ENCODE measurements around the gene MIR17HG. TPM values are rescaled to one million over a fixed set of nuclear protein-coding genes. Genes with fewer than 3 reads are reported as not detected.
"Not testable (repeated sequence)": the region's sequence is repeated elsewhere in the genome, so short reads cannot be mapped to it uniquely, and the experiment has no call there.

The MIR17HG gene
- total RNA-seq, 1 donor from 2014 or later, result 0.82 TPM

GRCh38 chr13:91351123-91351522, 3.6 kb downstream of the MIR17HG start:
- TF ChIP-seq CTCF (IDR thresholded peaks at IDR 0.05), result no peak
- Mint-ChIP-seq H3K4me1 (ENCODE audit: low read depth) (peaks cover 64% of the 10 kb centered on the region), H3K36me3 (ENCODE audit: low read depth) (peaks cover 19% of the 10 kb centered on the region), H3K4me3 (ENCODE audit: unreplicated experiment) (no peak overlapping the region), H3K27ac (ENCODE audit: unreplicated experiment) (no peak overlapping the region), H3K27me3 (ENCODE audit: low read depth) (no peaks in the 10 kb centered on the region), H3K9me3 (ENCODE audit: low read depth) (no peaks in the 10 kb centered on the region)
- DNase-seq (ENCODE audit: low spot score), result no peak

- Mint-ChIP-seq H3K27ac (ENCODE audit: unreplicated experiment) (no peak overlapping the region), H3K4me3 (ENCODE audit: unreplicated experiment) (no peak overlapping the region), H3K36me3 (ENCODE audit: low read depth) (peaks cover 23% of the 10 kb centered on the region), H3K27me3 (ENCODE audit: low read depth) (no peaks in the 10 kb centered on the region), H3K9me3 (ENCODE audit: low read depth) (no peaks in the 10 kb centered on the region), H3K4me1 (ENCODE audit: low read depth) (peaks cover 61% of the 10 kb centered on the region)
- DNase-seq (ENCODE audit: low spot score), result no peak
- TF ChIP-seq CTCF (IDR thresholded peaks at IDR 0.05), result no peak
These were observed 4.5 kb downstream of the MIR17HG start for GRCh38 chr13:91351980-91352379.

- Mint-ChIP-seq H3K36me3 (ENCODE audit: low read depth) (peaks cover 23% of the 10 kb centered on the region), H3K4me1 (ENCODE audit: low read depth) (peaks cover 68% of the 10 kb centered on the region)
- not testable (repeated sequence) for H3K4me3 Mint-ChIP-seq (ENCODE audit: unreplicated experiment); H3K27ac Mint-ChIP-seq (ENCODE audit: unreplicated experiment); H3K27me3 Mint-ChIP-seq (ENCODE audit: low read depth); H3K9me3 Mint-ChIP-seq (ENCODE audit: low read depth); DNase-seq (ENCODE audit: low spot score)
These were observed 5.4 kb downstream of the MIR17HG start for GRCh38 chr13:91352891-91353290.

- DNase-seq (ENCODE audit: low spot score), result no peak
- TF ChIP-seq CTCF (IDR thresholded peaks at IDR 0.05), result no peak
- Mint-ChIP-seq H3K4me3 (ENCODE audit: unreplicated experiment) (peak overlapping the region; percentile 25), H3K9me3 (ENCODE audit: low read depth) (no peaks in the 10 kb centered on the region), H3K36me3 (ENCODE audit: low read depth) (peaks cover 23% of the 10 kb centered on the region), H3K4me1 (ENCODE audit: low read depth) (peaks cover 74% of the 10 kb centered on the region), H3K27ac (ENCODE audit: unreplicated experiment) (peak overlapping the region; percentile 64), H3K27me3 (ENCODE audit: low read depth) (no peaks in the 10 kb centered on the region)
These were observed 6.0 kb downstream of the MIR17HG start for GRCh38 chr13:91353494-91353893.

- H3K27ac Mint-ChIP-seq (ENCODE audit: unreplicated experiment), result no peak overlapping the region
- peaks cover 21% of the 10 kb centered on the region for H3K36me3 Mint-ChIP-seq (ENCODE audit: low read depth)
- TF ChIP-seq CTCF (IDR thresholded peaks at IDR 0.05), result no peak
- no peaks in the 10 kb centered on the region for H3K9me3 Mint-ChIP-seq (ENCODE audit: low read depth)
- no peaks in the 10 kb centered on the region for H3K27me3 Mint-ChIP-seq (ENCODE audit: low read depth)
- no peak overlapping the region for H3K4me3 Mint-ChIP-seq (ENCODE audit: unreplicated experiment)
- no peak for DNase-seq (ENCODE audit: low spot score)
- H3K4me1 Mint-ChIP-seq (ENCODE audit: low read depth), result peaks cover 72% of the 10 kb centered on the region
These were observed 7.8 kb downstream of the MIR17HG start for GRCh38 chr13:91355099-91355825.
